Gastrocnemius medialis (tissue), 4 donors: ENCODE measurements around the gene CHRM1.

Source experiments
- POLR2A ChIP-seq, 2 donors: fragments of 450-650 bp; IDR thresholded peaks; one replicate each; pipeline ENCODE4 v1.6.1; 2017; ENCODE audit warnings: antibody characterized with exemption in 2 of 2, mild to moderate bottlenecking in 2 of 2, moderate library complexity in 2 of 2
- TF ChIP-seq, protein P1 (sequence below), 5 experiments: fragments of 450-650 bp in 3 of 5; fragments of 200-600 bp in 2 of 5; sonication (generic) in 2 of 5; IDR thresholded peaks in 4 of 5; conservative IDR thresholded peaks in 1 of 5; 1 replicate in 4 of 5; 2 replicates in 1 of 5; pipeline ENCODE4 v1.5.1; 2016 to 2019; ENCODE audit warnings: antibody characterized with exemption in 5 of 5, mild to moderate bottlenecking in 3 of 5, moderate library complexity in 3 of 5

GRCh38 chr11:62896049-62896448 lies 25.1 kb downstream of the CHRM1 start:
- TF ChIP-seq, protein P1, sequence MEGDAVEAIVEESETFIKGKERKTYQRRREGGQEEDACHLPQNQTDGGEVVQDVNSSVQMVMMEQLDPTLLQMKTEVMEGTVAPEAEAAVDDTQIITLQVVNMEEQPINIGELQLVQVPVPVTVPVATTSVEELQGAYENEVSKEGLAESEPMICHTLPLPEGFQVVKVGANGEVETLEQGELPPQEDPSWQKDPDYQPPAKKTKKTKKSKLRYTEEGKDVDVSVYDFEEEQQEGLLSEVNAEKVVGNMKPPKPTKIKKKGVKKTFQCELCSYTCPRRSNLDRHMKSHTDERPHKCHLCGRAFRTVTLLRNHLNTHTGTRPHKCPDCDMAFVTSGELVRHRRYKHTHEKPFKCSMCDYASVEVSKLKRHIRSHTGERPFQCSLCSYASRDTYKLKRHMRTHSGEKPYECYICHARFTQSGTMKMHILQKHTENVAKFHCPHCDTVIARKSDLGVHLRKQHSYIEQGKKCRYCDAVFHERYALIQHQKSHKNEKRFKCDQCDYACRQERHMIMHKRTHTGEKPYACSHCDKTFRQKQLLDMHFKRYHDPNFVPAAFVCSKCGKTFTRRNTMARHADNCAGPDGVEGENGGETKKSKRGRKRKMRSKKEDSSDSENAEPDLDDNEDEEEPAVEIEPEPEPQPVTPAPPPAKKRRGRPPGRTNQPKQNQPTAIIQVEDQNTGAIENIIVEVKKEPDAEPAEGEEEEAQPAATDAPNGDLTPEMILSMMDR (IDR thresholded peaks at IDR 0.05 in 4 of 5, conservative IDR thresholded peaks at IDR 0.05 in 1 of 5) = no peak
- TF ChIP-seq POLR2A (IDR thresholded peaks at IDR 0.05) = no peak
